B cell (primary cell): Measurements from ENCODE around the gene URB1. TPM values are rescaled to one million over a fixed set of nuclear protein-coding genes. Genes with fewer than 3 reads are reported as not detected.

Source experiments
- ATAC-seq: fragments of 200-7000 bp; cut with Tn5 transposase; one replicate; pipeline ENCODE4 v1.10.0; 2021; ENCODE audit warnings: low read depth, mild to moderate bottlenecking, moderate number of reproducible peaks, moderate library complexity
- CTCF ChIA-PET: fragments of 350-600 bp; sonication (Branson Sonifier 250); formaldehyde crosslinking; loops from one replicate; lab custom pipeline; 2021; ENCODE audit warnings: antibody characterized with exemption, inconsistent platforms; lab: Charles Lee
- POLR2A ChIA-PET: fragments of 350-600 bp; sonication (Branson Sonifier 250); formaldehyde crosslinking; loops from one replicate; lab custom pipeline; 2021; ENCODE audit warnings: antibody characterized with exemption; lab: Charles Lee
- DNase-seq: peaks from one replicate; pipeline ENCODE4 v3.0.0; 2013
- H2AFZ ChIP-seq: 2 replicates; pipeline ENCODE4 v1.6.1; 2012; ENCODE audit warnings: mild to moderate bottlenecking, low read depth, low read length; ENCODE audit not compliant: insufficient read depth, poor library complexity, severe bottlenecking
- H3K27ac ChIP-seq, 2 donors: 1 replicate in 1 of 2; 2 replicates in 1 of 2; pipeline ENCODE4 v1.5.1; 2012 to 2013; ENCODE audit warnings: low read length in 2 of 2, mild to moderate bottlenecking in 2 of 2, moderate library complexity in 1 of 2
- H3K27me3 ChIP-seq, 4 experiments: fragments of 200-600 bp in 1 of 4; sonication (generic) in 1 of 4; replicated peaks in 1 of 4; 1 replicate in 2 of 4; 2 replicates in 2 of 4; pipeline versions ENCODE4 v1.6.1 to v1.7.0; 2013 to 2016; ENCODE audit warnings: low read length in 3 of 4, mild to moderate bottlenecking in 2 of 4, mixed read lengths in 1 of 4, moderate library complexity in 1 of 4; ENCODE audit not compliant: insufficient read depth in 4 of 4, control insufficient read depth in 3 of 4; ENCODE audit errors: control extremely low read depth in 1 of 4
- H3K36me3 ChIP-seq, 2 experiments: replicated peaks in 1 of 2; 1 replicate in 1 of 2; 2 replicates in 1 of 2; pipeline versions ENCODE4 v1.6.1 to v1.7.1; 2013; ENCODE audit warnings: low read length in 1 of 2; ENCODE audit not compliant: insufficient read depth in 2 of 2, control insufficient read depth in 1 of 2; ENCODE audit errors: control extremely low read depth in 1 of 2, extremely low read depth in 1 of 2
- H3K4me1 ChIP-seq, 2 donors: fragments of 200-600 bp in 1 of 2; sonication (generic) in 1 of 2; 1 replicate in 1 of 2; 2 replicates in 1 of 2; pipeline versions ENCODE4 v1.5.1 to v1.6.1; 2013 to 2017; ENCODE audit warnings: low read length in 2 of 2; ENCODE audit not compliant: control insufficient read depth in 2 of 2, insufficient read depth in 2 of 2
- H3K4me2 ChIP-seq: replicated peaks from 2 replicates; pipeline ENCODE3; 2012; ENCODE audit warnings: mild to moderate bottlenecking, low read depth, low read length; ENCODE audit not compliant: poor library complexity, severe bottlenecking
- H3K4me3 ChIP-seq, 5 experiments: fragments of 200-600 bp in 1 of 5; sonication (generic) in 1 of 5; 1 replicate in 3 of 5; 2 replicates in 2 of 5; pipeline versions ENCODE4 v1.5.1 to v1.7.0; 2011 to 2016; ENCODE audit warnings: low read length in 4 of 5, mild to moderate bottlenecking in 4 of 5, low read depth in 2 of 5, control low read depth in 1 of 5, moderate library complexity in 1 of 5; ENCODE audit not compliant: insufficient read depth in 1 of 5; ENCODE audit errors: control extremely low read depth in 1 of 5, extremely low read depth in 1 of 5
- H3K79me2 ChIP-seq: fragments of 200-600 bp; sonication (generic); one replicate; pipeline ENCODE4 v1.6.0; 2016; ENCODE audit warnings: low read length; ENCODE audit not compliant: control insufficient read depth, insufficient read depth
- H3K9ac ChIP-seq: fragments of 200-600 bp; sonication (generic); 2 replicates; pipeline ENCODE4 v1.6.1; 2017; ENCODE audit warnings: mild to moderate bottlenecking, low read length, moderate library complexity
- H3K9me3 ChIP-seq, 3 donors: one replicate each; pipeline versions ENCODE4 v1.6.1 to v1.7.1; 2013; ENCODE audit warnings: low read length in 2 of 3; ENCODE audit not compliant: control insufficient read depth in 2 of 3, insufficient read depth in 1 of 3; ENCODE audit errors: control extremely low read depth in 1 of 3
- H4K20me1 ChIP-seq: 2 replicates; pipeline ENCODE4 v1.6.0; 2012; ENCODE audit warnings: mild to moderate bottlenecking, low read length; ENCODE audit not compliant: insufficient read depth, control insufficient read depth, poor library complexity, severe bottlenecking
- H3K27ac Mint-ChIP-seq: one replicate; pipeline ENCODE4 v1.8.0; 2021; ENCODE audit warnings: mixed read lengths
- H3K27me3 Mint-ChIP-seq: one replicate; pipeline ENCODE4 v1.8.0; 2021; ENCODE audit warnings: mixed read lengths
- H3K4me1 Mint-ChIP-seq: one replicate; pipeline ENCODE4 v1.8.0; 2021; ENCODE audit warnings: mixed read lengths
- H3K4me3 Mint-ChIP-seq: one replicate; pipeline ENCODE4 v1.8.0; 2021; ENCODE audit warnings: mixed read lengths
- H3K9me3 Mint-ChIP-seq: one replicate; pipeline ENCODE4 v1.8.0; 2022; ENCODE audit warnings: mixed read lengths; ENCODE audit not compliant: insufficient read depth
- CTCF ChIP-seq: fragments of 200-600 bp; IDR thresholded peaks from one replicate; pipeline ENCODE4 v1.8.0; 2022; ENCODE audit warnings: antibody characterized with exemption, mild to moderate bottlenecking
- EZH2 ChIP-seq: IDR thresholded peaks from 2 replicates; pipeline ENCODE4 v1.6.1; 2012; ENCODE audit warnings: borderline replicate concordance, low read depth, mild to moderate bottlenecking, moderate library complexity, low read length; ENCODE audit not compliant: insufficient read depth, poor library complexity, severe bottlenecking
- WGBS: methylation state at CpG from one replicate; pipeline ENCODE4 v1.1.5; 2013; ENCODE audit warnings: missing lambda C conversion rate; ENCODE audit not compliant: insufficient coverage; 5-methylcytosine and 5-hydroxymethylcytosine counted together
- intact Hi-C: fragments of 100-400 bp; cut with micrococcal nuclease; formaldehyde crosslinking; loops from one replicate; pipeline ENCODE4 v1.10.0; 2022
- polyA plus RNA-seq: library from polyadenylated mRNA; depleted of rRNA; stranded (reverse); fragments of >200 nt; gene quantifications from 2 replicates; pipeline ENCODE4 v1.2.3, GENCODE V29; 2012
- total RNA-seq, 2 donors: library from RNA; stranded (reverse); fragments of 120-200 nt in 1 of 2; gene quantifications; 1 replicate in 1 of 2; 2 replicates in 1 of 2; pipeline versions ENCODE4 v1.2.3 to v1.2.4, GENCODE V29; 2013 to 2022

Gene URB1
- total and polyA plus RNA-seq, 2 donors (not counting 1 experiment from before 2014, with no cell fraction given): 4.7 to 15.2 TPM

GRCh38 chr21:32278103-32278502 is 114.7 kb downstream of the URB1 start:
- TF ChIP-seq EZH2 (no peak), CTCF (no peak)
- Histone ChIP-seq H3K4me1 (peaks cover 16 to 22% of the 10 kb centered on the region in 2 donors), H2AFZ (peak overlapping the region; percentile 95), H3K9me3 (no peaks in the 10 kb centered on the region), H3K27ac (peak overlapping the region in 1 of 2 donors; percentile 23), H3K79me2 (peaks cover 30% of the 10 kb centered on the region), H3K4me2 (peak overlapping the region; percentile 84), H3K27me3 (no peaks in the 10 kb centered on the region), H3K9ac (peak overlapping the region; percentile 82), H3K4me3 (peak overlapping the region; percentile 70 to 86 (median 82)), H3K36me3 (peaks cover 0 to 4% of the 10 kb centered on the region in 2 experiments), H4K20me1 (no peaks in the 10 kb centered on the region)
- intact Hi-C loops: loop anchor here (5.0 to 10.0 kb wide), 4 partner anchors 334 to 1637 kb away; partner anchors contain the start of genes ATP5PO, CFAP298, CRYZL1 and ITSN1
- Mint-ChIP-seq H3K4me1 (peaks cover 22% of the 10 kb centered on the region), H3K27me3 (no peaks in the 10 kb centered on the region), H3K4me3 (peak overlapping the region; percentile 100), H3K9me3 (no peaks in the 10 kb centered on the region), H3K27ac (peak overlapping the region; percentile 65)
- 2% methylated on average over 5 of the region's 9 CpGs for WGBS
- CTCF ChIA-PET: interaction anchor here (0.8 kb wide), 1 partner anchor 20 kb away, joined by 3 read pairs; no protein-coding TSS in a partner anchor
- peak; percentile 9 for DNase-seq
- POLR2A ChIA-PET: no interaction called here
- ATAC-seq: no peak

GRCh38 chr21:32276671-32277070 is 116.1 kb downstream of the URB1 start:
- TF ChIP-seq CTCF: no peak
- no peak for TF ChIP-seq EZH2
- Mint-ChIP-seq H3K4me3 (no peak overlapping the region), H3K4me1 (peaks cover 22% of the 10 kb centered on the region), H3K9me3 (no peaks in the 10 kb centered on the region), H3K27ac (no peak overlapping the region), H3K27me3 (no peaks in the 10 kb centered on the region)
- H3K9ac ChIP-seq: no peak overlapping the region
- intact Hi-C loops: loop anchor here (5.0 to 10.0 kb wide), 4 partner anchors 336 to 1638 kb away; partner anchors contain the start of genes ATP5PO, CFAP298, CRYZL1 and ITSN1
- no peaks in the 10 kb centered on the region for H3K27me3 ChIP-seq
- no peak overlapping the region for H3K4me3 ChIP-seq
- CTCF ChIA-PET: interaction anchor here (0.5 kb wide), 1 partner anchor 324 kb away, joined by 3 read pairs; no protein-coding TSS in a partner anchor
- peaks cover 30% of the 10 kb centered on the region for H3K79me2 ChIP-seq
- ATAC-seq: no peak
- H4K20me1 ChIP-seq: no peaks in the 10 kb centered on the region
- POLR2A ChIA-PET: no interaction called here
- H3K27ac ChIP-seq: no peak overlapping the region
- H3K4me1 ChIP-seq: peaks cover 16 to 22% of the 10 kb centered on the region in 2 donors
- no peaks in the 10 kb centered on the region for H3K9me3 ChIP-seq
- no CpG with 5 or more reads among the region's 4 CpGs for WGBS
- no peak overlapping the region for H2AFZ ChIP-seq
- DNase-seq: no peak
- H3K4me2 ChIP-seq: no peak overlapping the region
- H3K36me3 ChIP-seq: peaks cover 0 to 15% of the 10 kb centered on the region in 2 experiments
